ENCODE measurements around the gene CTSK.
A peak's percentile ranks its signal among the peaks of the same experiment; 100 is the strongest.
"Not testable (repeated sequence)": the region's sequence is repeated elsewhere in the genome, so short reads cannot be mapped to it uniquely, and the experiment has no call there.

Gene CTSK

DNA sequence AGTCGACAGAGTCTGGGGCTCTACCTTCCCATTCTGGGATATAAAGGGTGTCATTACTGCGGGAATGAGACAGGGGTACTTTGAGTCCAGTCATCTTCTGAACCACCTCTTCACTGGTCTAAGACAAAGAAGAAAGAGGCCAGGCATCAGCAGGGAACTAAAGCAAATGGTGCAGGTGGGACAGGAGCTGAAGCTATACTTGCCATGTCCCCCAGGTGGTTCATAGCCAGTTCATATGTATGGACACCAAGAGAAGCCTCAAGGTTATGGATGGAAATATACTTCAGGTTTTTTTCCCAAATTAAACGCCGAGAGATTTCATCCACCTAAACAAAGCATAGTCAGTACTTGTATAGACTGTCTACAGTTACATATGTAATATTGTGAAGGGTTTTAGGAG lies 2.2 kb downstream of the CTSK start:
- no peak for DNase-seq (ENCODE audit: low spot score)

DNA sequence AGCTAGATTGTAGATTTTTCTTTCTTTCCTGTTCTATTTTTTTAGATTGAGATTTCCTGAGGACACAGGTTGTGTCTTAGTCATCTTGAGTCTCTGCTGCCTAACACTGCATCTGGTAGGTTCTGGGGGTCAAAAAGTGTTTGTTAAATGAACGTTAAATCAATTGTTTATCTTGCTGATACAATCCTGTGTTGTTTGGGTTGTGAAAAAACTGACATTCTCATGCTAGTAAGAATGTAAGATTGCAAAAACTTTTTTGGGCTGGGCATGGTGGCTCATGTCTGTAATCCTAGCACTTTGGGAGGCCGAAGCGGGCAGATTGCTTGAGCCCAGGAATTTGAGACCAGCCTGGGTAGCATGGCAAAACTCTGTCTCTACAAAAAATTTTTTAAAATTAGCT lies 3.4 kb downstream of the CTSK start:
- no peak for DNase-seq (ENCODE audit: low spot score)

DNA sequence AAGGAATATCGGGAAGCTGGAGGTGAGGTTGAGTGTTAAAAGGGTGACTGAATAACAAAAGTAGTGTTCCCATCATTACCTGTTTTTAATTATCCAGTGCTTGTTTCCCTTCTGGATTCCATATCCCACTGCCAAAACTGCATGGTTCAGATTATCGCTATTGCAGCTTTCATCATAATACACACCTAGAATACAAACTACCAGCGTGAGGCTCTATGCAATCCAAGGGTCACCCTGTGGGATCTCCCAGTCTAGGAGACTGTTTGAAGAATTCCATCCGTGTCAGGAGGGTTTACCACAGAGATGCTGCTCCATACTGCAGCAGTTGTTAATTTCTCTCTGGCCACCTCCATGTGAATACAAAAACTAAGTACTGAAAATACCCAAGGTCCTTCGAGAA lies 9.0 kb downstream of the CTSK start:
- no peak for DNase-seq (ENCODE audit: low spot score)

- no peak for DNase-seq (ENCODE audit: low spot score)
Measured at GRCh38 chr1:150798525-150798924, 9.5 kb downstream of the CTSK start.

DNA sequence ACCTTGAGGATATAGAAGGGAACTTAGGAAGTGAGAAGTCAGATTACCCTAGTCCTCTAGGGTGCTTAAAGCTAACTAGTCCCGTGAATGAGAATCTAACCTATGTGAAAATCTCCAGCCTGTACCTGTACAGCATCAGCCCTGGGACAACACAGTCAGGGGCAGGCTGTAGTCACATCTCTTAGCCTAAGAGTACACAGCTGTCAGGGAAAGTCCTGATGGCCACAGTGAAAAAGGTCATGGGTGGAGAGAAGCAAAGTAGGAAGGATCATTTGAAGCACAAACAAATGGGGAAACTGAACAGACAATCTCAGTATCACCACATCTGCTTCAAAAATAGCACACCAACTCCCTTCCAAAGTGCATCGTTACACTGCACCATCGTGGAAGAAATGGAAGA lies 11.7 kb downstream of the CTSK start:
- DNase-seq (ENCODE audit: low spot score): no peak

DNA sequence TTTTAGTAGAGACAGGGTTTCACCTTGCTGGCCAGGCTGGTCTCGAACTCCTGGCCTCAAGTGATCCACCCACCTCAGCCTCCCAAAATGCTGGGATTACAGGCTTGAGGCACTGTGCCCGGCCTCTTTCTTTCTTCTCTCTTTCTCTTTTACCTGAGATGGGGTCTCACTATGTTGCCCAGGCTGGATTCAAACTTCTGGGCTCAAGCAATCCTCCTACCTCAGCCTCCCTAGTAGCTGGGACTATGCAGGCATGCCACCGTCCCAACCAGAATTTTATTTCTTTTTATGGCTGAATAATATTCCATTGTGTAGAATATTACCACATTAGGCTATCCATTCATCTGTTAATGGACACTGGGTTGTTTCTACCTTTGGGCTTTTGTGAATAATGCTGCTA lies 14.3 kb downstream of the CTSK start:
- not testable (repeated sequence) for DNase-seq (ENCODE audit: low spot score)

DNA sequence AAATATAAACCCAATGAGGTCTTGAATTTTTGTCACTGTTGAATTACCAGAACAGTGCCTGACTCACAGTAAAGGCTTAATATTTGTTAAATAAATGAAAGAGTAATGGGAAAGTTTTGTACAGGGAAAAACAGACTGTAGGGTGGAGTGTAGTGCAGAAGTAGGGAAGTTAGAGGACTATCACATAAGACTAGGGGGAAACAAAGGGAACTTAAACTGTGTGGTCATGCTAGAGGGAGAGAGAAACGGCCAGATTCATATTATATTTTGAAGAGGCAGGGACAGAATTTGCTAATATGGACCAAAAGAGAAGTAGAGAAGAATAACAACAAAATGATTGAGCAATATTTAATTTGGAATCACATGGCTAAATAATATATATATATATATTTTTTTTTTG lies 14.8 kb downstream of the CTSK start:
- no peak for DNase-seq (ENCODE audit: low spot score)

- DNase-seq (ENCODE audit: low spot score): no peak
Measured at GRCh38 chr1:150791585-150791984, 16.5 kb downstream of the CTSK start.

- no peak for DNase-seq (ENCODE audit: low spot score)
Measured at GRCh38 chr1:150789396-150789795, 18.7 kb downstream of the CTSK start.

- DNase-seq (ENCODE audit: low spot score): no peak
Measured at GRCh38 chr1:150788946-150789345, 19.1 kb downstream of the CTSK start.

GRCh38 chr1:150787455-150787854 lies 20.6 kb downstream of the CTSK start:
- no peak for DNase-seq (ENCODE audit: low spot score)

DNA sequence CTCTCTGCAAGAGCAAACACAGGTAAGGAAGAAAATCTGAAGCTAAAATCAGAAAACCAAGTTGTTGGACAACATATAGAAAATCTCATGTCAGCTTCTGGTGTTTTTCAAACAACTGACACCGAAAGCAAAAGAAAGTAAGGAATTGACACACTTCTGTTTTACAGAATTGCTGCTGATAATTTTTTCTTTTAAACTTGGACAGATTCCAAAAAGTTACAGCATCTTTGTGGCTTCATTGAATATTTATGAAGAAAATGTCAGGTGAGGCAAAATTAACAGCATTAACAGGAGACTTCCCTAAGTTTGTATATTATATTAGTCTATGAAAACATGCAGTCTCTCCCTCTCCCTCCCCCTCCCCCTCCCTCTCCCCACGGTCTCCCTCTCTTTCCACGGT lies 27.6 kb downstream of the CTSK start:
- DNase-seq (ENCODE audit: low spot score): no peak

GRCh38 chr1:150778409-150778808 lies 29.7 kb downstream of the CTSK start:
- DNase-seq (ENCODE audit: low spot score): no peak

GRCh38 chr1:150777544-150777943 lies 30.5 kb downstream of the CTSK start:
- no peak for DNase-seq (ENCODE audit: low spot score)

GRCh38 chr1:150775931-150776505 lies 32.0 kb downstream of the CTSK start:
- DNase-seq (ENCODE audit: low spot score): not testable (repeated sequence)

GRCh38 chr1:150775276-150775675 lies 32.8 kb downstream of the CTSK start:
- no peak for DNase-seq (ENCODE audit: low spot score)

DNA sequence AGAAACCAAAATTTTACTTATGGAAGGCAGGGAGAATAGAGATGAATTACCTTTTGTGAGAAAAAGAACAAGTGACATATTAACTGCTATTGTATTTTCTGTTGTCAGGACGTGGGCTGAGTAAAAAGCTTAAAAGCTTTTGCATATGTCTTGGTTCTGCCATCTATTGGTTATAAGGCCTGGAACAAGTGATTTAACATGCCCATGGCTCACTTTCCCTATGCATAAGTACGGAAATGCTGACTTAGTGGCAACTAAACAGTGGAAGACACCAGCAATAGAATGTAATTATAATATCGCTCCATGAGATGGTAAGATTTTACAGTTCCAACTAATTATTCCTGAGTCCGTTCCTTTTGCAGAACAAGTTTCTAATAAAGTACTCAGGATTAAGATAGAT lies 35.7 kb downstream of the CTSK start:
- no peak for DNase-seq (ENCODE audit: low spot score)

DNA sequence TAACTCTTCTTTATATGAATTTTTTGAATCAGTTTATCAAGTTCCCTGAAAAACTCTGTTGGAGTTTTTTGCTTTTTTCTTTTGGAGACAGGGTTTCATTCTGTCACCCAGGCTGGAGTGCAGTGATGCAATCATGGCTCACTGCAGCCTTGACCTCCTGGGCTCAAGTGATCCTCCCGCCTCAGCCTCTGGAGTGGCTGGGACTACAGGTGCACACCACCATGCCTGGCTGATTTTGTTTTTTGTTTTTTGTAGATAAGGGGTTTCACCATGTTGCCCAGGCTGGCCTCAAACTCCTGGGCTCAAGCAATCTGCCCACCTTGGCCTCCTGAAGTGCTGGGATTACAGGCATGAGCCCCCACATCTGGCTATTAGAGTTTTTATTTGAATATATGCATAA lies 40.4 kb downstream of the CTSK start:
- not testable (repeated sequence) for DNase-seq (ENCODE audit: low spot score)

- not testable (repeated sequence) for DNase-seq (ENCODE audit: low spot score)
Measured at GRCh38 chr1:150765977-150766301, 42.1 kb downstream of the CTSK start.

DNA sequence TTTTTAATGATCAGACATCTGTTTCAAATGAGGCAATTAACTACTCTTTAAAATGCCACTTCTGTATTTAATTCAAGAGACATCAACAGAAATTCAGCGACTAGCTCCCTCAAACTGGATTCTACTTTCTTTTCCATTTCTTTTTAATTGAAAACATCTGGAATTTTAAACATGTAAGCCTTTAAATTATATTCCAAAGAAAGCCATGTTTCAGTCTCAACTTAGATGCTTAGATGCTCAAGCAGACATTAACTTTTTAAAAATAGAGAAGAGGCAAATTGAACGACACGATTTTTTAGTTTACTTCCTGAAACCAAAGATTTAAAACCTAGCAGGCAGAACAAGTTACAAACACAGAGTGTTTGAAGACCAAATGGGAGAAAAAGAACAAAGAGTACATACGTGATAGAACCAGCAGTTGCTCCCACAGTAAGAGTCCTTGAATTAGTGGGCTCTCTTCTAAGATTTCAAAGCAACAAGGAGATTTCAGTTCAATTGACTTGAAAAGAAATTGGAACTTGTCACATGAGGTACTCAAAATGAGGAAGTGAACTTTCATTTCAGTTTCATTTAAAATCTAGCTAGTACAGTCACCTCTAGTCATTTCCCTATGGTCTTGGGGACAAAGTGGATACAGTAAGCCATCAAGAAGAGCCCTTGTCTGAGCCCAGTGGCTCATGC lies 42.6 kb downstream of the CTSK start, which contains the start of gene CTSS:
TSS of gene CTSS (minus strand) at position 483 of the 681 bp plus-strand sequence. CDS start 1,015 bp downstream, outside the sequence.
- peak; percentile 29 for DNase-seq (ENCODE audit: low spot score)

GRCh38 chr1:150764617-150765101 lies 43.4 kb downstream of the CTSK start:
- DNase-seq (ENCODE audit: low spot score): no peak

DNA sequence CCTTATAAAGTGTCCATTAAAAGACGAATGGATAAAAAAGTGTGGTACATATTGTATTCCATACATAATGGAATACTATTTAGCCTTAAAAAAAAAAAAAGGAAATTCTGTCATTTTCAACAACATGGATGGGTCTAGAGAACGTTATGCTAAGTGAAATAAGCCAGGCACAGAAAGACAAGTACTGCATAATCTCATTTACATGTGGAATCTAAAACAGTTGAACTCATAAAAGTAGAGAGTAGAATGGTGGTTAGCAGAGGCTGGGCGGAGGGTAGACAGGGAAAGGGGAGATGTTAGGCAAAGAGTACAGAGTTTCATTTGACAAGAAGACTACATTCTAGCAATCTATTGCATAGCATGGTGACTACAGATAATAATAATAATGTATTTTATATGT lies 45.0 kb downstream of the CTSK start:
- no peak for DNase-seq (ENCODE audit: low spot score)

- DNase-seq (ENCODE audit: low spot score): no peak
Measured at GRCh38 chr1:150762552-150762951, 45.5 kb downstream of the CTSK start.

- no peak for DNase-seq (ENCODE audit: low spot score)
Measured at GRCh38 chr1:150761801-150762200, 46.3 kb downstream of the CTSK start.
